GM18499 (cell line): Measurements from ENCODE around the gene FCHO2.

ENCODE experiments used
- ATAC-seq: cut with Tn5 transposase; IDR thresholded peaks from one replicate; pipeline ENCODE4 v1.9.1; 2021; ENCODE audit warnings: moderate number of reproducible peaks; ENCODE audit not compliant: insufficient read depth, unreplicated experiment

FCHO2 gene

GRCh38 chr5:73130811-73131210 lies 175.0 kb downstream of the FCHO2 start:
- no peak for ATAC-seq

GRCh38 chr5:73131711-73132425 lies 176.0 kb downstream of the FCHO2 start:
- no peak for ATAC-seq

GRCh38 chr5:73132759-73133158 lies 176.9 kb downstream of the FCHO2 start:
- no peak for ATAC-seq

- ATAC-seq: no peak
Measured at GRCh38 chr5:73135021-73135420, 179.2 kb downstream of the FCHO2 start.

- ATAC-seq: no peak
Measured at GRCh38 chr5:73135429-73136054, 179.7 kb downstream of the FCHO2 start.

GRCh38 chr5:73136055-73136562 lies 180.3 kb downstream of the FCHO2 start:
- ATAC-seq: no peak

GRCh38 chr5:73137563-73138530 lies 182.0 kb downstream of the FCHO2 start:
- no peak for ATAC-seq

- no peak for ATAC-seq
Measured at GRCh38 chr5:73139485-73139884, 183.6 kb downstream of the FCHO2 start.
